ENCODE data around the gene MBNL3.
A peak's percentile ranks its signal among the peaks of the same experiment; 100 is the strongest.

The MBNL3 gene, protein sequence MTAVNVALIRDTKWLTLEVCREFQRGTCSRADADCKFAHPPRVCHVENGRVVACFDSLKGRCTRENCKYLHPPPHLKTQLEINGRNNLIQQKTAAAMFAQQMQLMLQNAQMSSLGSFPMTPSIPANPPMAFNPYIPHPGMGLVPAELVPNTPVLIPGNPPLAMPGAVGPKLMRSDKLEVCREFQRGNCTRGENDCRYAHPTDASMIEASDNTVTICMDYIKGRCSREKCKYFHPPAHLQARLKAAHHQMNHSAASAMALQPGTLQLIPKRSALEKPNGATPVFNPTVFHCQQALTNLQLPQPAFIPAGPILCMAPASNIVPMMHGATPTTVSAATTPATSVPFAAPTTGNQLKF

DNA sequence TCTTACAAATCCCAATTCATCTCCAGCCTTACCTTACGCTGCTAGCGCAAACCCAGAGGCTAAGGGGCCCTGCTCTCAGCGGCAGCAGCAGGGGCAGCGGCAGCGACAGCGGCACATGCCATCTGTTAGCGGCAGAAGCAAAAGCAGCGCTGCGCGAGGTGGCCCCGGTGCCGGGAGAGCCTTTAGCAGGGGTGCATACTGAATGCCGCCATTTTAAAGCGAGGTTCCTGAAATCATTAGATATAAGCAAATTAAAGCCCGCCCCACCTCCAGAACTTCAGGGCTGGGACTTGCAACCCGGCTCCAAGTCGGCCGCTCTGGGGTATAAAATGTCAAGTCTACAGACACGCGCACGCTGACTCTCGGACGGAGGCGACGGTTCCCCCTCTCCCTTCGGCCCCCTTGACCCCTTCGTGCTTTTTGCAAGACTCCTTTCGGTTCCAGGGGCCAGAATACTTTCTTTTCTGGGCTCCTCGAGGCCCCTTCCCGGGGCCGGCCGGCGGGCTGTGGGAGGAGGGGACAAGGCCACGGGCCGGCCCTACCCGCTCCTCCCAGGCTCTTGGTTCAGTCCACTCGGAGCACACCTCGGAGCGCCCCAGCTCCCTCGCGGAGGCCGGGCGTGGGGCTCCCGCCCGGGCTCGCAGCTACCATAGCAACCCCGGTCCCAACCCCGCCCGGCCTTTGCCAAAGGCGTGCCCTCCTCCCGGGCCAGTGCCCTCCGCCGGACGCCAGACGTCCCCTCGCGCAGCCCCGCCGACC, at the start of gene MBNL3:
MBNL3 (minus strand) TSS at position 220 of the 759 bp plus-strand sequence. CDS start 49,427 bp downstream, outside the sequence.
- DNase-seq, result no peak

DNA sequence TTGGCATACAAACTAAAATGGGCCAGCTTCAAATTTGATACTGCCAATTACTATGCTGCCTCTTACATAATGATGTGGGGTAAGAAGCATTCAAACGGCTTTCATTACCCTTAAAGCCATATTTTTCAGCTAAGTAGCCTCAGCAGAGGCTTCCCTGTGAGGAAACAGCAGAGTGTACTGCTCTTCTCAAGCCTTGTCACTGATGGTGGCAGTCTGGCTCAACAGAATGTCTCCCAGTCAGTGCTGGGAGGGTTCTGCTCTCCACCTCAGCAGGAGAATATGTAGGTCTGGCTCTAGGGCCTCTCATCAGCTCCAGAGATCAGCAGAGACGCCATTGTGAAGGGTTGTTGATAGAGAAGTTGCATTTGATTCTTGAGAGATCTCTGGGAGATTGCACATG, 44.6 kb upstream of the MBNL3 start:
- DNase-seq, result no peak

DNA sequence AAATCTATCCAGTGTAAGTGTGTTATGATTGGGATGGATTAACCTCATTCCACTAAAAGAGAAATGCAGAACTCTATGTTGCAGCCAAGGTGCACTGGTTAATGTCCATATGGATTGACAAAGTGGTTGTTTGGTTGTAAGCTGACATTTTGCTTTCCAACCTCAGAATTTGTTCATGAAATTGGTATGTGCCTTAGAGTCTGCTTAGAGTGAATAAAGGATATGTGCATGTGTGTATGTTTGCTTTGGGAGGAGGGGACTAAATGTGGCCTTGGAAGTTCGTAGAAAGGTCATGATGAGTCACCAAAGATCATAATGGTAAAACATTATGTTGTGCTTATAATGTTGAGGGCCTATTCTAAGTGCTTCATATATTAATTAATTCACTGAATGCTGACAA, 44.1 kb upstream of the MBNL3 start:
- DNase-seq, result peak; percentile 4

DNA sequence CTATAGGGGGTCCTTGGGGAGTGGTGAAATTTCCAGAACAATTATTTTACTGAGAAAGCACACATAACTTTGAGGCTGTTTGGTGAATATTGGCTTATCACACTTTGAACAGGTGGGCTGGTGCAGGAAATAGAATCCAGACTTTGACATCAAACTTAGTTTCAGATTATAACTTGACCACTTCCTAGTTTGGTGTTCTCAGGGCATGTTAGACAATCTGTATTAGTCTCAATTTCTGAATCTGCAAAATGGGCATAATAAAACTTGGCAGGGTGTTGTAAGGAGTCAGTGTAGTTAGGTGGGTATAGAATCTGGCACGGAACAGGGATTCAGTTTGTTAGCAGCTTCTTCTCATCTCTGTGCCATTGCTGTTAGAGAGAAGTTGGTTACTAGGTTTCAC, 43.3 kb upstream of the MBNL3 start:
- no peak for DNase-seq

DNA sequence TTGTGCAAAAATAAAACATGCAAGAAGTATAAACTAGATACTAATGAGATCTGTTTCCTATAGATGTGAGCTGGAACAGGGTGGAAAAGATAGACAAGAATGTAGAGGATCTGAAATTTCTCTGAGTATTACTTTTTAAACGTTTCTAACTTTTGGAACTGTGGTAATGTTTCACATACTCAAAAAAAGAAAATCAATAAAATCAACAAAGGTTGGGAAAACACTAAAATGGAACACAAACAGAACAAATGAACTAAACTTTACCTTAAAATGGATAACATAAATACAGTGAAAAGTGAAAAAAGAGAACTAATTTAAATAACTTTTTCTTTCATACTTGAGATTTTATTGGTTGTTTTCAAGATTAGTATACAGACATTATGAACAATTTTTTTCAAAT, 32.0 kb upstream of the MBNL3 start:
- no peak for DNase-seq

DNA sequence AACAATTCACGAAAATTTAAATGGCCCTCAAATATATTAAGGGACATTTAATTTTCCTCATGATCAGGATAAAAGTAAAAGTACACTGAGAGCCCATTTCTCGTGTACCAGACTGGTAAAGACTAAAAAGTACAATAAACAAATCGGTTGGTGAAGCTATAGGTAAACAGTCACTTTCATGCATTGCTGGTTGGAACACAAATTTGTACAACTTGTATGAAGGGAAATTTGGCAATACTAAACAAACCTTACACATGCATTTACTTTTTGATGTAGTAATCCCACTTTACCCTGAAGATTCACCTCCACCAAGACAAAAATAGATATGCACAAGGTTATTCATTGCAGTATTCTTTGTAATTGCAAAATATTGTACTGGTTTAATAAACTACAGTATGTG, 31.4 kb upstream of the MBNL3 start:
- DNase-seq, result no peak

DNA sequence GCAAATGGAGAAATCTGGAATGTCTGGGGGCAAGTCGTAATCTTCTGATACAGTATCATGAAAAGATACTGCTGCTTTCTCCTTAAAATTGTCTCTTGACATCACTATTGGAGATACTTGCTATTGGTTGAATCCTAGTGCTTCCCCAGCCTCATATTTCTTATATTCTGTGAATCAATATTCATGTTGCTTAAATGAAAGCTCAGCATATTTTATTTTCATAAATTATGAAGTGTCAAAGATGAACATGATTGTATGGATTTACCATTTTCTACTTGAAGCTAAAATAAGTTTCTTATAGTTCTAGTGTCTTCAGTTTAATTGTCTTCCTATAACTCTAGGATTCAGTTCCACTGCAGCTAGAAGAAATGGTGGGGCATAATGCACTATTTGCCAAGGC, 29.6 kb upstream of the MBNL3 start:
- DNase-seq, result no peak

DNA sequence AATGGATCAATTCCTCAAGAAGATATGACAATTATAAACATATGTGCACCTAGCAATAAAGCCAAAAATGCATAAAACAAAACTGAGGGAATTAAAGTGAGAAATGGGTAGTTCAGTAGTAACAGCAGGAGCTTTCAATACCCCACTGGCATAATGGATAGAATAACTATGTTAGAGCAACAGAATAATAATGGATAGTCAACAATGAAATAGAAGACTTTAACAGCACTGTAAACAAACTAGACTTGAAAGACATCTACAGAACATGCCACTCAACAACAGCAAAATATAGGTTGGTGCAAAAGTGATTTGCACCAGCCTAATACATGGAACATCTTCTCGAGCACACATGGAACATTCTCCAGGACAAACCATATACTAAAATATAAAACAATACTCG, 20.0 kb upstream of the MBNL3 start:
- no peak for DNase-seq

DNA sequence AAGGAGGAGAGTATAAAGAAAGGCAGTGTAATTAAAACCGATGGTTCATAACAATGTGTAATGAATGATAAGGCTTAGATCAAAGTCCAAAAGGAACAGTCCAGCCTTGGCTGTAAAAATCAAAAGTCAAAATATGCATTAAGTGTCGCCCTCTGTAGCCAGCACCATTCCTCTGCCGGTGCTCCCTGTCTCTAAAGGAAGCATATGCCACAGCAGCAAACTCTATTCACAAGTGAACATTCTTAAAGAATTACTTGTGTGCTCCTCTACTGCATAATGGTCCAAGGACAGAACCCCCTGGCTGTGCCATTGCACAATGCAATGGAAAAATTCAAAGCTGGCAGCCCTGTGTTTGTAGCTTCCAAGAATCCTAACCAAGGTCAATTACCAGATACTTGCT, 16.3 kb upstream of the MBNL3 start:
- no peak for DNase-seq

DNA sequence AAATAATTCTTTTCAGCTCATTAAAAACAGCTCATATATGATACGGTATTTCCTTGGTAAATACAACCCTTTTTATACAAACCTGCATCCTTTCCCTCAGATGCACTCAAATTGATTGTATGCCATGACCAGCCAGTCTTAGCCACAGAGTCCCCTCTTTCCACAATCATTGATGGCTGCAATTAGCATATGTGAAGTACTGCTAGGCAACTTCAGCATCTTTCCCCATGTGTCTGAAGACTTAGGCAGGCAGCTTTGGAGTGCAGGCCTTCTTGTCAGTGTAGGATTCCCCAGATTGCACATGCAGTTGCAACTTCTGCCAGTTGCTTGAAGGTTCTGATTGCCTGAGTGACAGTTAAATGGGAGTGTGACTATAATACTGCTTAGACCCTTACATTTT, 15.6 kb upstream of the MBNL3 start:
- DNase-seq, result no peak

DNA sequence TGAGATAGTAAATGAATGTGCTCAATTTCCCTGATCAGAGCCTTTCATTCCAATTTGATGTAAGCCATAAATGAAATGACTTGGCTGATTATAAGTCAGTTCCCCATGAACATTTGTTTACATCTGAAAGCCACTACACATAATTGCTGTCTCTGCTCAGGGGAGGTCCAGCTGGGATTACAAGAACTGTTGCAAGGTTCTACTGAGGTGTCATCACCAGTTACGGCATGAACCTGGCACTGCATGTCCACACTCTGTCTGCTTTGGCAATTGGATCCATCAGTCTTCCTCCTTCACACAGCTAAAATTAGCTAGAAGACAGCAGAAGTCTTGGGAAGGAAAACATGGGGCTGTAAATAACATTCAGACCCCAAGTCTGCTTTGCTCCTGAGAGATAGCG, 12.8 kb upstream of the MBNL3 start:
- no peak for DNase-seq

DNA sequence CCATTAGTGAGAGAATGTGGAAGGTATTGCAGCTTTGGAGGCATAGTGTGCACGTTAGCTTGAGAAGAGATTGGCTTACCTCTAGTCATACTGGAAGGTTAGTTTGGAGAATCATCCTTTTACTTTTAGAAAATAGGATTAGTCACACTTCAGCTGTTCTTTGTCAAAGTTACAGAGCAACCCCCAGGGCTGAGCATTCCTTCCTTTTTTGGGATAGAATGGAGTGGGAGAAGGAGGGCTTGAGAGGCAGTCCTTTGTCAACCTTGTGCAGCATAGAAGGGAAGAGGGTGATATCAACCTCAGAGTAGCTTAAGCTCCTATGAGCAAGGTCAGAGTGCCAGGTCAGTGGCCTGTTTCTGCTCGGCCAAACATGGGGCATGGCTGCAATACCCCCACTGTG, 8.6 kb upstream of the MBNL3 start:
- DNase-seq, result no peak

DNA sequence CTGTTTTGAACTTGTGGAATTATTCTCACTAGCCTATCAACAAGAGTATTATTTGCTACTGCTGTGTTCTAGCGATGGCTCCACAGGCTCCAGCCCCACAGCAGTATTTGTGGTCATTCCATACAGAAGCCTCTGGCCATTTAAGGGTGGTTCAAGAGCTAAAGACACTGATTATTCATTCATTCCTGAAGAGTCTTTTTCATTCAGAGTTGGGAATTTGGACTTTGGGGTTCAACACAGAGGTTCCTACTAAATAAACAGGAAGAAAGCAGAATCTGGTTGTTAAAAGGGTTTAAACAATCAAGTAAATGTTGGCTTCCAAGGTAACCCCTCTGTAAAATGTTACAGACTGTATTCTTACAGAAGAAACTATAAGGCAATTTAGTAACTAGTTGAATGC, 4.3 kb upstream of the MBNL3 start:
- no peak for DNase-seq

DNA sequence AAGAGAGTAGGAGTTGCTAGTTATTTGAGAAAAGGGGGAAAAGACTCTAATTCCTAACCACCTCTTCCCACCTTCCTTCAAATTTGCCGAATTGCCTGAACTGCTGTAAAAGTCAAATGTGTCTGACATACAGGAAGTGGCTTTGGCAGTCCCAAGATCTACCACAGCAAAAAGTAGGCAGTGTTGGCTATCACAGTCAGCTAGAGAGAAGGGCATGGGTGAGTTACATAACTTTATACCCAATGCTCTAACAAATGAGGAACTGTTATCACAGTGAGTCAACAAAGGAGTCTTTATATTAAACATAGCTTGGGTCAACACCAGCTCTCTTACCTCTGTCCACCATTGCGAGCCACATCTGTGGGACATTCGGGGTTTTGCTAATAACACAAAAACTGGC, 2.4 kb upstream of the MBNL3 start:
- DNase-seq, result no peak

DNA sequence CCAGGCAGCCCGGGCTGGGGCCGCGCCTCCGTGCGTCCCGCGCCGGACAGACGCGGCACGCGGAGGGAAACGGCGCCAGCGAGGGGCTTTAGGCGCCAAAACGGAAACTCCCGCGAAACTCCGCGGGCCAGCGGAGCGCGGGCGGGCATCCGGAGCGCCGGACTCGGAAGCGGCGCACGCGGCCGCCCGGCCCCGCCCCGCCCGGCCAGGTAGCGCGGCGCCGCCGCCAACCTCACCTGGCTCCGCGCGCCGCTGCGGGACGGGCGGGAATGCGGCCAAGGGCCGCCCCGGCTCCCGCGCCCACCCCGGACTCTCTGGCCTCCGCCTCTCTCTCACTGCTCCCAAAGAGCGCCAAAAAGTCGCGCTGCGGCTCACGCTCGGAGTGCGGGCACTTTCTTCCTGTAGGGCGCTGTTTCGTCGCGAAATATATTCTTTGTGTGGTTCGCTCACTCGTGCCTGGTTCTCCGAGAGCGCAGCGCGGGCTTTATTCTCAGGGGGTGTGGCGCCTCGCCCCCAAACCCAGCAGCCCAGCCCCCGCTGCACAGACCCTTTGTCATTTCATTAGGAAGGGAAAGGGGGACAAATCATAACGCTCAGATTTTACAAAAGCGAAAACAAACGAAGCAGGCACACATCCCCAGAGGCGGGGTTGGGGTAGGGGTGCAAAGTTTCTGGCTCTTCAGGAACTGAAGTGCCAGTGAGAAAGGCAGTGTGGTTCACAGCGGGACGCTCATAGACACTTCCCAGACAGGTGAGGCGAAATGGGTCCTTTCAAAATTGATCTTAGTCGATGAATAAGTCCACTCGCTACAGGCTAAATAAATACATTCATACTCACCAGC, 961 bp upstream of the MBNL3 start:
- DNase-seq, result no peak

DNA sequence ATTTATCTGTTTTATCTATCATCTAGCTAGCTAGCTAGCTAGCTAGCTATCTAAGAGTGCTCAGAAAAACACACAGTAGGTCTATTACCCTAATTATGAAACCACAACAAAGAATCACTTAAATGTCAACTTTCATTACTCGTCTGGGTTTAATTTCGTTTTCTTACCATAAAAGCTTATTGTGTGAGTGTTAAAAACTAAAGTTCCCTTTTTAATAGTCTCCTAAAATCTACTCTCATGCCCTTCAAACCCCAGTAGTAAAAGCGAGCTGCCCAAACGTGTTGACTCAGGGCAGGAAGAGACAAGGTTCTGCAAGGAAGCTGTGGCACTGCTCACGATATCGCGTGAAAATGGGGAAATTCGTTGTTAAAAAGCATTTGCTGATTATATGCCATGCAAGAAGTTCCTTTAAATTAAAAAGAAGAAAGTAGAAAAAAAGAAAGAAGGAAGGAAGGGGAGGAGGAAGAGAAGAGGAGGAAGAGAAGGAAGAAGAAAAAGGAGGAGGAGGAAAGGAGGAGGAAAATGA, 595 bp downstream of the MBNL3 start:
- no peak for DNase-seq

DNA sequence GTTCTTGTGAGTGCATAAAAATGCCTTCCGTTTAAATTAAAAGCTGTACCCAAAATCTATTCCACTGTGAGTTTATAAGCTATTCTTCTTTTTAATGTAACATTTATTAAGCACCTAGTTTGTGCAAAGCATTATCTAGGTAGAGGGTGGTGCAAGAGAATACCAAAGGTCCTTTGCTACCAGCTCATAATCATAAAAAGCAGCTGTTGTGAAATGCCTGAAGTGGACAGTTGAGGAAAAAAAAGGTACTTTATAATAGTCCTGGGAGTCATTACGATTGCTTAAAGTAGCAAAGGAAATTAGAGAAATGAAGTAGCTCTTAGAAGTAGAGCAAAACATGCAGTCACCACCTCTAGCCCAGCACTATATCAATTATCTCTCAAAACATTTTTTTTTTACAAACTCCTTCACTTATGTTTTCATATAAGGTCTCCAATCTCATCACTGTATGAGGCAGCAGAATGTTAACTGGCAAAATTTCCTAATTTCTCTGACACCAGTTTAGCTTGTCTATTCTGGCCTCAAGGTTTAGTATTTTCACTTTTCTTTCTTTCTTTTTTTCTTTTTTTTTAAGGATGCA, 2.1 kb downstream of the MBNL3 start:
- DNase-seq, result no peak

DNA sequence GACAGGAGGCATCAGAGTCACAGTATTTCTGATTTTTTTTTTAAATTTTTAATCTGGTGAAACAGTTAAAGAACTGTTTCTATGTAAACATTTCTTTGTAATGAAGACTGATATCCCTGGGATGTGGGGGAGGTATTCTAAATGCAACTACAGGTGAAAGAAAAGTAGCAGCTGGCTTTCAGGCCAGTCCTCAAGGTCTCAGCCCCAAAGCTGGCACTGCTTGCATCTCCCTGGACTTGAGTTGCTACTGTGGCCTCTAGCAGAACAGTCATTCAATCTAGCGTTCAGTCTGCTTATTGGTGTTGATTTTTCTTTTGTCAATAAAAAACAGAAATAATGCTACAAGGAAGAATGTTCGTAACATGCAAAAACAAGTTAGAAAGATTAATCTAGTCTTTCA, 4.9 kb downstream of the MBNL3 start:
- DNase-seq, result no peak

DNA sequence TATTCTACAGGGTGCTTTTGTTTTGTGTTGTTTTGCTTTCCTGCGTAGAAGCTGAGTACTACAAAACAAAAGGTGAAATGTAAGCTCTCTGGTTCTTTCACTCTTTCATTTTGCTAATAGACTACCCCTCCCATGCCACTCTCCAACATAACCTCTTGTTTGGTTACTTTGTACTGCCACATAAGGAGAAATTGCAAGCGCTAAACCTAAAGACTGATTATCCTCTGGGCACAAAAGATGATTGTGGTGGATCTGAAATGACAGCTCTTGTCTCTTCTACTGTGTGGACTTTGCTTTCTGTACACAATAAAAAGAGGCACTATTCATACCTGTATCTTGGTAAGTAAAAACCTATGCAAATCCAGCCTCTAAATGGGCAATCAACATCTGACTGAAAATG, 5.3 kb downstream of the MBNL3 start:
- DNase-seq, result no peak

DNA sequence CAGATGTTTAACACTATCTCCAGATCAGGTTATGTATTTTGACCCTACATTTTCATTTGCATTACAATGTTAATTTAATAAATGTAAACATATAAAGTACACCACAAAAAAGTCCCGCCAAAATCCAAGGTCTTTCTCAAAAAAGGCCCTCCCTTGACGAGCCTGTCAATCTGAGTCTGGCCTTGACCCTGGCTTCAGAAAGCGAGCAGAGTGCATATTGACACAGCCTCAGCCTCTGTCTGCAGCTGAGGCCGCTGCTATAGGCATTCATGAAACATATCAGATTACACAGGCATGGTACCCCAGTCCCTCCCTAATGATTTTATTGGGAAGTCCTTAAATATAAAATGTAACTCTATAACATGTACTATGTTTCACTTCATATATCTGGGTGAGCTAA, 6.2 kb downstream of the MBNL3 start:
- no peak for DNase-seq

DNA sequence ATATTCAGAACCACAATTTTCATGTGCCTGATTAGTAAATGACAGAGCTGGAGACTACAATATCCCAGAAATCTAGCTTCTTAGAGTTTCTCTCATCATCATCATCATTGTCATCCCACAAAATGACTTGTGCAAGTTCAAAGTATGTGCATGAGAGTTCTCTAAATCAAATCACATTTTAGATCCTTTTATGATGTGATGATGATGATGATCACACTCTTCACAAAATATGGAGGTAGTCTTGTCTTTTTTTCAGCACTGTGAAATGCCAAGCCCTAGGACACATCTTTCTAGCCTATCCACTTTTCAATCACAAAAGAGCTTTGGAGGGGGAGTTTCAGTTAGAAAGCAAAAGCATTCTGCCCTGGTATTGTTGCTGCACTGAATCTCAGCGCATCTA, 7.4 kb downstream of the MBNL3 start:
- no peak for DNase-seq

DNA sequence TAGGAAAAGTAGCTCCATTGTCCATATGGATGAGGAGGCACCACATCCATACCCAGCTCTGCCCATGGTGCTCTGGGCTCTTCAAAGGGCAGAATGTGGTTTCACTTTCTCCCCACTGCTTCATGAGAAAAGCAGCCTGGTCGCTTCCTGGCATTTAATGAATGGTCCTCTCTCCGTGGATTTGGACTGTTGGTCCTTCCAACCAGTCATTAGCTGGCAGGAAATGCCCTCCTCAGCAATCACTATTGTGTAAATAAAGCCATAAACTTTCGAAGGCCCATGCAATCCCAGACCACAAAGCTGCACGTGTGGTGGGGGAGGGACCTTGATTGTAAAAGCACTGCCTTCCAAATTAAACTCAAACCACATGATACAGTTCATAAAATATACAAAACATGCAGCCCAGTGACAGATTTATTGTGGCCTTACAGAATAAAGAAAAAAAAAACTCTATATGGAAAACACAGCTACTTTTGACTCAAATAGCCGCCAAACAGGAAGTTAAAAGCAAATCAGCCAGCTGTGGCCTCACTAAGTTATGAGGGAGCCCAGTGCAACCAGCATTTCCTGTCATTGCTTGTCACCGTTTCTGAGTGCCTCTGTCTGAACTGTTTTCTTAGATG, 8.1 kb downstream of the MBNL3 start:
- DNase-seq, result no peak
